ENCODE results near the gene SPATA24.

- no peak for TF ChIP-seq EZH2 (IDR thresholded peaks at IDR 0.05; ENCODE audit: borderline replicate concordance, low read depth, low read length, severe bottlenecking)
- TF ChIP-seq CTCF (IDR thresholded peaks at IDR 0.05; ENCODE audit: borderline replicate concordance, extremely low read depth, low read length, poor library complexity, severe bottlenecking): peak; percentile 22
These were observed 13.9 kb downstream of the SPATA24 start, which contains the start of gene MZB1 for GRCh38 chr5:139389701-139390638.
